ENCODE results near the gene ADGRG3. TPM values are rescaled to one million over a fixed set of nuclear protein-coding genes. Genes with fewer than 3 reads are reported as not detected.
A peak's percentile ranks its signal among the peaks of the same experiment; 100 is the strongest.

Gene ADGRG3
- total and polyA plus RNA-seq, 9 of the 15 experiments (the other 6 are each of a cell fraction or from before 2014, with no cell fraction given), result 0.09 to 0.52 (median 0.14) TPM; not detected in 3

GRCh38 chr16:57628008-57628781 lies 39.9 kb upstream of the ADGRG3 start, which contains the start of gene ADGRG1 (continued):
- TF ChIP-seq ZBTB5 (IDR thresholded peaks at IDR 0.05) (no peak), ZNF644 (tag; IDR thresholded peaks at IDR 0.05; ENCODE audit: low read depth) (no peak), GATA2 (CRISPR knock-in tag; IDR thresholded peaks at IDR 0.05) (no peak), SRSF1 (IDR thresholded peaks at IDR 0.05; ENCODE audit: low read depth, low read length) (no peak), EGR1 (conservative IDR thresholded peaks at IDR 0.05) (peak; percentile 86), SMARCE1 (IDR thresholded peaks at IDR 0.05) (0 out of 2 replicates have a peak, but pooled peaks have one; percentile 40), MXI1 (IDR thresholded peaks at IDR 0.05; ENCODE audit: low read depth, low read length) (no peak), USF1 (CRISPR knock-in tag; IDR thresholded peaks at IDR 0.05) (no peak), CBFB (CRISPR knock-in tag; IDR thresholded peaks at IDR 0.05) (peak; percentile 63; the same call in 1 of the 2 replicates), RFX5 (IDR thresholded peaks at IDR 0.05; ENCODE audit: low read depth, low read length) (no peak), THAP7 (CRISPR knock-in tag; IDR thresholded peaks at IDR 0.05) (no peak), EWSR1 (IDR thresholded peaks at IDR 0.05; ENCODE audit: borderline replicate concordance, low read depth, partially characterized antibody) (no peak), ZFP1 (CRISPR knock-in tag; IDR thresholded peaks at IDR 0.05) (no peak), KDM1A (IDR thresholded peaks at IDR 0.05) (peak in 1 of 2 experiments; percentile 25; a peak in 1 of 4 replicates), POLR2AphosphoS2 (IDR thresholded peaks at IDR 0.05; ENCODE audit: low read length) (no peak), NRF1 (conservative IDR thresholded peaks at IDR 0.05 in 1 of 2, IDR thresholded peaks at IDR 0.05 in 1 of 2) (peak in 1 of 2 experiments; percentile 52; a peak in 2 of 4 replicates), ID3 (CRISPR knock-in tag; IDR thresholded peaks at IDR 0.05) (no peak), ID3 (tag; IDR thresholded peaks at IDR 0.05) (no peak), GATAD2B (IDR thresholded peaks at IDR 0.05; ENCODE audit: borderline replicate concordance) (no peak), PTRF (tag; IDR thresholded peaks at IDR 0.05) (no peak), SNIP1 (IDR thresholded peaks at IDR 0.05; ENCODE audit: low read depth) (no peak), MAX (CRISPR knock-in tag; IDR thresholded peaks at IDR 0.05) (peak; percentile 53; the same call in 1 of the 2 replicates), DPF2 (IDR thresholded peaks at IDR 0.05) (no peak; the same call in 1 of the 2 replicates), SNAPC5 (CRISPR knock-in tag; IDR thresholded peaks at IDR 0.05) (no peak), TEAD1 (CRISPR knock-in tag; IDR thresholded peaks at IDR 0.05) (no peak)
